HUES48 (cell line): Measurements from ENCODE around the gene AGAP3.

Experiments used
- H3K27ac ChIP-seq: one replicate; pipeline ENCODE4 v1.7.0; 2013; ENCODE audit warnings: low read depth, low read length, inconsistent platforms
- H3K27me3 ChIP-seq: 2 replicates; pipeline ENCODE4 v1.6.1; 2013; ENCODE audit warnings: mild to moderate bottlenecking, low read length; ENCODE audit not compliant: control insufficient read depth, insufficient read depth
- H3K36me3 ChIP-seq: 2 replicates; pipeline ENCODE4 v1.6.1; 2013; ENCODE audit warnings: low read length; ENCODE audit not compliant: control insufficient read depth, insufficient read depth
- H3K4me1 ChIP-seq: 2 replicates; pipeline ENCODE4 v1.6.1; 2013; ENCODE audit warnings: mild to moderate bottlenecking, low read length; ENCODE audit not compliant: control insufficient read depth, insufficient read depth
- H3K4me3 ChIP-seq: 2 replicates; pipeline ENCODE4 v1.5.1; 2013; ENCODE audit warnings: mild to moderate bottlenecking, low read depth, low read length
- H3K9ac ChIP-seq: 2 replicates; pipeline ENCODE4 v1.6.1; 2013; ENCODE audit warnings: mild to moderate bottlenecking, low read depth, low read length, moderate library complexity
- H3K9me3 ChIP-seq: 2 replicates; pipeline ENCODE4 v1.6.1; 2013; ENCODE audit warnings: low read length; ENCODE audit not compliant: control insufficient read depth, insufficient read depth

Gene AGAP3

GRCh38 chr7:151083071-151083823 is 3.0 kb upstream of the AGAP3 start, which contains the start of gene TMUB1:
Gene TMUB1 (minus strand): TSS chr7:151083493. CDS start chr7:151082563, 930 bp downstream.
- H3K27me3 ChIP-seq, result peaks cover 28% of the 10 kb centered on the region
- peak within 1 kb of the TSS; percentile 65 for H3K4me3 ChIP-seq
- peak within 1 kb of the TSS; percentile 35 for H3K27ac ChIP-seq
- H3K4me1 ChIP-seq, result peaks cover 43% of the 10 kb centered on the region
- no peaks in the 10 kb centered on the region for H3K9me3 ChIP-seq
- H3K9ac ChIP-seq, result no peak within 1 kb of the TSS
- H3K36me3 ChIP-seq, result no peaks in the 10 kb centered on the region

DNA sequence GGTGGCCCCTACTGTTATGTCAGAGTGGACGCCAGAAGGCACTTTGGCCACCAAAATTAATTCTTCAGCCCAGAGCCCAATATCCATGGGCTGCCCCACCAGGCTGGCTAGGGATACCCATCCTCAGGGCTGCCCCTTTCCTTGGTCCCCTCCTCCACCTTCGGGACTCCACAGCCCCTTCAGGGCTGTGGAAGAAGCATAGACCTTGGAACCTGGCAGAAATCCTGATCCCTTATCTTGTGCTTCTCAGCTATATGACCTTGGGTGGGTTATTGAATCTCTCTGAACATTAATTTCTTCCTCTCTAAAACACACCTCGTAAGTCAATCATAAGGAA is 2.5 kb upstream of the AGAP3 start:
- H3K27me3 ChIP-seq, result peaks cover 33% of the 10 kb centered on the region
- H3K4me3 ChIP-seq, result peak overlapping the region; percentile 65
- no peak overlapping the region for H3K27ac ChIP-seq
- H3K4me1 ChIP-seq, result peaks cover 47% of the 10 kb centered on the region
- no peaks in the 10 kb centered on the region for H3K9me3 ChIP-seq
- no peaks in the 10 kb centered on the region for H3K36me3 ChIP-seq
- no peak overlapping the region for H3K9ac ChIP-seq

DNA sequence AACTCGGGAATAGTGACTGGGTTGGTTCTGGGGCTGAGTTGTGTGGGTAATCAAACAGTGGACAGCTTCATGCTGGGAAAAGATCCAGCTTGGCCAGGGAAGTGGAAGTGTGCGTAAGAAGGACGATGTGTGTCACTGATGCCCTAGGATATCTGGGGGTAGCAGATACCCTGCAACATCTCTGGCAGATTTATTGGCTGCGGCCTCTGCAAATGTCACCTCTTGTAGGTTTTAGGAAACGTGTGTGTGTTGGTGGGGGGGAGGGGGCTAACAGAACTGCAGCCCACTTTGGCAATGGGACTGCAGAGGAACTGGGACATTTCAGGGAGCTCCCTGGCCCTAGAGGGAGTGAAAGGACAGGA is 965 bp upstream of the AGAP3 start:
- Histone ChIP-seq H3K36me3 (no peaks in the 10 kb centered on the region), H3K27me3 (peaks cover 37% of the 10 kb centered on the region), H3K4me3 (peak overlapping the region; percentile 74; the same call in 1 of the 2 replicates), H3K9ac (no peak overlapping the region), H3K4me1 (peaks cover 44% of the 10 kb centered on the region), H3K27ac (no peak overlapping the region), H3K9me3 (no peaks in the 10 kb centered on the region)

DNA sequence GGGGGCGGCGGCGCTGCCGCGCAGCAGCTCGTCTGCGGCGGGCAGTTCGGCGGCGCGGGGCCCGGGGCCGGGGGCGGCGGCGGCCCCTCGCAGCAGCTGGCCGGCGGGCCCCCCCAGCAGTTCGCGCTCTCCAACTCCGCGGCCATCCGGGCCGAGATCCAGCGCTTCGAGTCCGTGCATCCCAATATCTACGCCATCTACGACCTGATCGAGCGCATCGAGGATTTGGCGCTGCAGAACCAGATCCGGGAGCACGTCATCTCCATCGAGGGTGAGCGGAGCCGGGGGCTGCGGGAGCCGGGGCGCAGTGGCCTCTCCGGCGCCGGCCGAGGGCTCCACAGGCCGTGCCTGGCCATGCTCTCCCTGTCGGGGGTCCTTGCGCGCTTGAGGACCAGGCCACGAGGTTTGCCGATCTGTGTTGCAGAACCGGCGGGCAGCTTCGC is 548 bp downstream of the AGAP3 start:
- peak overlapping the region; percentile 80 for H3K4me3 ChIP-seq

GRCh38 chr7:151087245-151088018 is 1.2 kb downstream of the AGAP3 start:
- Histone ChIP-seq H3K27ac (no peak overlapping the region), H3K27me3 (peaks cover 37% of the 10 kb centered on the region), H3K9ac (peak overlapping the region; percentile 30; the same call in 1 of the 2 replicates), H3K9me3 (no peaks in the 10 kb centered on the region), H3K4me1 (peaks cover 37% of the 10 kb centered on the region), H3K4me3 (peak overlapping the region; percentile 80), H3K36me3 (0 out of 2 replicates have a peak, but pooled peaks cover 1% of the 10 kb centered on the region)

More for the DNA sequence above, 548 bp downstream of the AGAP3 start:
- H3K27ac ChIP-seq, result no peak overlapping the region
- H3K4me1 ChIP-seq, result peaks cover 42% of the 10 kb centered on the region
- no peaks in the 10 kb centered on the region for H3K9me3 ChIP-seq
- H3K9ac ChIP-seq, result peak overlapping the region; percentile 30; the same call in 1 of the 2 replicates
- H3K27me3 ChIP-seq, result peaks cover 37% of the 10 kb centered on the region
- no peaks in the 10 kb centered on the region for H3K36me3 ChIP-seq

DNA sequence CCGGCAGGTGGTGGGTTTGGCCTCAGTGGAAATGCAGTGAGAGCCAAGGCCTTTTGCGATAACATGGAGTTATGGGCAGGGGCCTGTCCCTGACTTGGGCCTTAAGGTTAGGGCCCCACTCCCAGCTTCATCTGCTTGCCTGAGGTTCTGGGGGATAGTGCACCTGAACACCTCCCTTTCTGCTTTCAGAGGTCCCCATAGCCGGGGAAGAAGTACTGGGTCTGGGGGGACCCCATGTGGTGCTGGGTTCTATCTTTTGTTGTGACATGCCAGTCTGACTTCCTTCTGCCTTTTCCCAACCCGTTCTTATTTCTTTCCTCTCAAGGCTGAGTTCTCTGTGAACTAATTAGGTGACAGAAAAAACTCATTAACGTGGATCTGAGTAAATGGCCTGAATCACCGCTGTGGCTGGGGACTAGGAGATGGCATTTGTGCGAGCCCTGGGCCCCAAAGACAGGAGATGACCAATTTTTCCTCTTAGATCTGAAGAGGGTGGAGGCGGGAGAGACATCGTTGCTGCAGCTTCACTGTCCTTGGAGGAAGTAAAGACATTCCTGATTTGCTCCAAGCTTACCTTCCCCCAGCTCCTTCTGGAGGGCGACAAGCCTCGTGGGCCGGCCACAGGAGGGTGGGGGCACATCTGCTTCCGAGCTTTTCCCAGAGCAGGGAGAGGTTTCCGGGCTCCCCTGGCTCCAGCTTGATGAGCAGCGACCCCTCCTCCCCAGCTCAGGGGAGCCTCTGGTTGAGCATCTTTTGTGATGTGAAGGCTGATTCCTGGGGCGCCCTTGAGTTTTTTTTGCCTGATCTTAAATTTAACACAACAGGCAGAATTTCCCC is 2.0 kb downstream of the AGAP3 start:
- Histone ChIP-seq H3K9me3 (no peaks in the 10 kb centered on the region), H3K4me1 (peaks cover 34% of the 10 kb centered on the region), H3K27me3 (peaks cover 37% of the 10 kb centered on the region), H3K36me3 (0 out of 2 replicates have a peak, but pooled peaks cover 3% of the 10 kb centered on the region), H3K4me3 (peak overlapping the region; percentile 80), H3K27ac (peak overlapping the region; percentile 57), H3K9ac (no peak overlapping the region)

DNA sequence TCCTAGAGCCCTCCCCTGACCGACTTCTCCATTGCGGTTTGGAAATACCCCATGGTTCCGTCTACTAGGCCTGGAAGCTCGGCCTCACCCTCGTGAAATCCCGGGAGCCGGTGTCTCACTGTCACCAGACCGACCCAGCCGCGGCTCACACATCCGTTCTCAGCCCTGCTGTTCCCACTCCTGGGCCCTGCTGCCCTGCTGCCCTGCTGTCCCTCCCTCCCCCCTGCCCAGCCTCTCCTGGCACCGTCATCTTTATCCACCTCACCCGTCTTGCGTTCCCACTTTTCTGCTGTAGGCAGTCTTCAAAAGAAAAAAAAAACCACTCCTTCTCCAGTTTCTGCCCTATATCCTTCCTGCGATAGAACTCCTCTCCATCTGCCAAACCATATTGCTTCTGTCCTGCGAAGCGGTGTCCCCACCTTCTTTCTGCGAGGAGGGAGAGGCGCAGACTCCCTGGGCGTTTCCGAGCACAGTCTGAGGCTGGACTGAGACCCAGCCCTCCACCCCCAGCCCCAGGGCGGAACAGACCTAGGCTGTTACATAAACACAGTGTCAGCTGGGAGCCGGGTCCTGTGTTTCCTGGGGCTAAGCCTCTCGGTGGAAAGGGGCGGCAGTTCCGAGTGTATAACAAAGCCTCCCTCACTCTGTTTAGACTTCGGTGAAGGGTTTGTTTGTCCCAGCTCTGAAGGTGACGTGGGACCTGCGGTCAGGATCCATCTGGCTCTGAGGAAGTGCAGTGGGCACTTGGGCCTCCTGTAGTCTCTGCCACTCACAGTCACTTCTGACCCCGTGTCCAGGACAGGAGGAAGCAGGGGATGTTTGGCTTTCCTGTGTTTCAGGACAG is 2.8 kb downstream of the AGAP3 start:
- Histone ChIP-seq H3K27ac (peak overlapping the region; percentile 57), H3K9ac (no peak overlapping the region), H3K4me3 (peak overlapping the region; percentile 80), H3K27me3 (peaks cover 33% of the 10 kb centered on the region), H3K9me3 (no peaks in the 10 kb centered on the region), H3K36me3 (0 out of 2 replicates have a peak, but pooled peaks cover 3% of the 10 kb centered on the region), H3K4me1 (peaks cover 31% of the 10 kb centered on the region)

DNA sequence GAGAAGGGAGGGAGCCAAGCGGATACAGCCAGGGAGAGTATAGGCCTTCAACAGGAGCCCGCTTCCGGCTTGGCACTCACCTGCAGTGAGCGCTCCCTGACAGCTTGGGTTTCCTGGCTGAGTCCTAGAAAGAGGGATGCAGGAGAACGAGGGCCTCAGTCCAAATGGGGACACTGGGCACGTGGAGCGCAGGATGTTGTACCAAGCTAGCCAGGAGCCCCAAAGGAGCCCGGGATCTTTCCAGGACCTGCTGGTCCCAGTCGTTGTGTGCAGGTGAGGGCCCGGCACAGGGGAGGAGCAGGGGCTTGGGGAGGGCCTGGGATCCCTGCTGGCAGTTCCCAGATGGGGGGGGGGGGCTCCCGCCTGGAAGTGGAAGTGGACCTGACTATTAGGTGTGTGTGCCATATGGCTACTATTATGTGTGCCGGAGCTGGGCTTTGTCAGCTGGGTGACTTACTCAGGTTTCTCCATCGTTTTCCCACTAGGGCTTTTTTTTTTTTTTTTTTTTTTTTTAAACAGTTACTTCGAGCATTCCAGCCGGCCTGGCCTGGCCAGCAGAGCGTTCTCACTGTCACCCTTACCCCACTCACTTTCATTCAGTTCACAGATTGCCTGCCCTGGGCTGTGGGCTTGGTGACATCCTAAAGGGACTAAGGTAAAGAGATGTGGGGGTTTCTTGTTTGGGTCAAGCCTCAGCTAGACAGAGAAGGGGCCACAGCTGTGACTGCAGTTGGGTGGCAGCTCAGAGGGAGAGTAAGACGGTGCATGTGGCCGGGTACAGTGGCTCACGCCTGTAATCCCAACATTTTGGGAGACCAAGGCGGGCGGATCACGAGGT is 3.8 kb downstream of the AGAP3 start:
- Histone ChIP-seq H3K4me1 (peaks cover 28% of the 10 kb centered on the region), H3K9ac (no peak overlapping the region), H3K27me3 (peaks cover 25% of the 10 kb centered on the region), H3K4me3 (no peak overlapping the region), H3K36me3 (0 out of 2 replicates have a peak, but pooled peaks cover 3% of the 10 kb centered on the region), H3K9me3 (no peaks in the 10 kb centered on the region), H3K27ac (peak overlapping the region; percentile 57)

- Histone ChIP-seq H3K4me1 (peaks cover 23% of the 10 kb centered on the region), H3K36me3 (0 out of 2 replicates have a peak, but pooled peaks cover 3% of the 10 kb centered on the region), H3K27ac (no peak overlapping the region), H3K9me3 (no peaks in the 10 kb centered on the region), H3K27me3 (peaks cover 23% of the 10 kb centered on the region), H3K4me3 (no peak overlapping the region), H3K9ac (no peak overlapping the region)
Observed at GRCh38 chr7:151091003-151091402, 4.7 kb downstream of the AGAP3 start.
